ENCODE results near the gene UBL4B.
"Not testable (repeated sequence)": the region's sequence is repeated elsewhere in the genome, so short reads cannot be mapped to it uniquely, and the experiment has no call there.

The UBL4B gene

DNA sequence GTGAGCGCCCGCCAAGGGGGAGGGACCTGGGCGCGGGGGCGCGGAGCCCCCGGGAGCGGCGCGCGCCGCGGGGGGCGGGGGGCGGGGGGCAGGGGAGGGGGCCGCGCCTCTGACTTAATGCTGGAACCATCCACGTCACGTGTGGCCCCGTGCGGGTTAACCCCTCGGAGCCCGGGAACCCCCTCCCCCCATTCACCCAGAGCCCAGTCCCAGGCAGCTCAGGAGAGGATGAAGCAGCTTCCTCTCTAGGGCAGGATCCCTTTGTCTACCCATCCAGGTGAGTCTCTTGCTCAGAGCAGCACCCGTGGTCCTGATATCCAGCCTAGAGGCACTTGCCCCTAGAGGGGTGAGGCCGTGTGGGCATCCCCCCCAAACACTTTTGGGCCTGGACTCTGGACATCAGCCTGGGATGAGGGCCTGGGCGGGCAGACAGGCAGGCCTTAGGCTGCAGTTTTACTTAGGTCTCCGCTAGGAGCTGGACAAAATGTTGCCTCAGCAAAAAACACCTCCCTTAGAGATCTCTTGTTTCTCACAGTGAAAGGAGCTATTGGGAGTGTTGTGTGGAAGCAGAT, 41.5 kb upstream of the UBL4B start, which contains the start of gene ALX3:
TSS of gene ALX3 (minus strand) at position 2 of the 572 bp plus-strand sequence. CDS start 60 bp downstream, outside the sequence.
- TF ChIP-seq ARNT (IDR thresholded peaks at IDR 0.05) (no peak), FOXA1 (IDR thresholded peaks at IDR 0.05) (no peak), HDGF (IDR thresholded peaks at IDR 0.05; ENCODE audit: borderline replicate concordance) (no peak), TARDBP (IDR thresholded peaks at IDR 0.05) (no peak), L3MBTL2 (conservative IDR thresholded peaks at IDR 0.05) (no peak)
- no peak for DNase-seq (ENCODE audit: extremely low spot score)
- ChIA-PET POLR2A (interaction anchor here (1.1 kb wide), 1 partner anchor 9 kb away, joined by 5 read pairs; no protein-coding TSS in a partner anchor), CTCF (interaction anchor here (1.5 to 2.8 kb wide), 2 partner anchors 18 to 46 kb away, joined by 5 to 14 read pairs; no protein-coding TSS in a partner anchor)

DNA sequence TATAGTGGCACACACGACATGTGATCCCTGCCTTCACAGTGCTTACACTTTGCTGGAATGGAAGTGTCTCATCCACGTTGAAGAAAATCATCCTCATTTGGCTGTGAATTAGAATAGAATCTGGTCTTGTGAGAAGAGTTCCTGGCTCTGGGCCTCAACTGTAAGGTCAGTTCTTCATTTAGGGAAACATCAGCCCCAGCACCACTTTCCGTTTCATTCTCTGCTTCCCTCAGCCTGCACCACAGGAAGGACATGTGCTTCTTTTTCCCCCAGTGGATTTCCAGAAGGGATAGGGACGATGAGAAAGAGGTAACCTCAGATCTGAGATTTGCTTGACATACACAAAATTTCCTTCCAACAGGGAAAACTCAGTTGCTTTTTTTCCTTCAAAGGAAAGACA, 38.1 kb upstream of the UBL4B start:
- DNase-seq (ENCODE audit: extremely low spot score) = no peak
- TF ChIP-seq ZNF384 (IDR thresholded peaks at IDR 0.05) (no peak), BHLHE40 (IDR thresholded peaks at IDR 0.05; ENCODE audit: borderline replicate concordance) (no peak), HDGF (IDR thresholded peaks at IDR 0.05; ENCODE audit: borderline replicate concordance) (no peak), FOXM1 (IDR thresholded peaks at IDR 0.05; ENCODE audit: borderline replicate concordance) (no peak), FOXK2 (IDR thresholded peaks at IDR 0.05) (no peak), L3MBTL2 (conservative IDR thresholded peaks at IDR 0.05) (no peak), NFRKB (IDR thresholded peaks at IDR 0.05) (no peak), ELF4 (IDR thresholded peaks at IDR 0.05) (no peak)
- POLR2A ChIA-PET = no interaction called here
- CTCF ChIA-PET = interaction anchor here (0.6 to 1.8 kb wide), 3 partner anchors 14 to 50 kb away, joined by 3 to 4 read pairs (median 3); no protein-coding TSS in a partner anchor

DNA sequence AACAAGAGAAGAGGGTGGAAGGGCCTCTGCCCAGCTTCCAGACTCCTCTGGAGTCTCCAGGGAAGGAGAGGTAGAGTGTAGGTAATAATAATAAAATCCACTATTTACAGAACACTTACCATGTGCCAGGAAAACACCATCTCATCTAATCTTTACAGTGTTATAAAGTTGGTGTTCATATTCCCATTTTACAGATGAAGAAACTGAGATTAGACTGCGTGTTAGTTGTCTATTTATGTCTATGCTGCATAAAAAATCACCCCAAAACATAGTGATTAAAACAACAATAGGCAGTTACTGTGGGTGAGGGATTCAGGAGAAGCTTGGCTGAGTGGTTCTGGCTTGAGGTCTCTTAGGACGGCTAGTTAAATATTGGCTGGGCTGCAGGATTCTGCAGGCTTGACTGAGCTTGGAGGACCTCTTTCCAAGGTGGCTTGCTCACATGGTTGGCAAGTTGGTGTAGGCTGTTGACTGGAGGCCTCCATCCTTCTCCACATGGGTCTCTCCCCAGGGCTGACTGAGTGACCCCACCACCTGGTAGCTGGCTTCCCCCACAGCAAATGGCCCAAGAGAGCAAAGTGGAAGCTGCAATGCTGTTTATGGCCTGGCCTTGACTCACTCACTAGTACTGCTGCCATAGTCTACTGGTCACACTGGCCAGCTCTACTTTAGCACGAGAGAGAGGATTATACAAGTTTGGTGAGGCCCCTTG, 35.3 kb upstream of the UBL4B start:
- no peak for TF ChIP-seq NFRKB (IDR thresholded peaks at IDR 0.05)
- ChIA-PET POLR2A (no interaction called here), CTCF (interaction anchor here (0.7 to 1.8 kb wide), 3 partner anchors 11 to 150 kb away, joined by 3 to 9 read pairs (median 7); no protein-coding TSS in a partner anchor)
- DNase-seq (ENCODE audit: extremely low spot score) = no peak

DNA sequence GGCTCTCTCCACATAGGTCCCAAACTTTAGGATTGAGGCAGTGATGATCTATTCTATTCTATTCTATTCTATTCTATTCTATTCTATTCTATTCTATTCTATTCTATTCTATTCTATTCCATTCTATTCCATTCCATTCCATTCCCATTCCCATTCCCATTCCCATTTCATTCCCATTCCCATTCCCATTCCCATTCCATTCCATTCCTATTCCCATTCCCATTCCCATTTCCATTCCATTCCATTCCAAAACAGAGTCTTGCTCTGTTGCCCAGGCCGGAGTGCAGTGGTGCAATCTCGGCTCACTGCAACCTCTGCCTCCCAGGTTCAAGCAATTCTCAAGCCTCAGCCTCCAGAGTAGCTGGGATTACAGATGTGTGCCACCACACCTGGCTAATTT, 32.2 kb upstream of the UBL4B start:
- POLR2A ChIA-PET; CTCF ChIA-PET; DNase-seq (ENCODE audit: extremely low spot score): not testable (repeated sequence)

DNA sequence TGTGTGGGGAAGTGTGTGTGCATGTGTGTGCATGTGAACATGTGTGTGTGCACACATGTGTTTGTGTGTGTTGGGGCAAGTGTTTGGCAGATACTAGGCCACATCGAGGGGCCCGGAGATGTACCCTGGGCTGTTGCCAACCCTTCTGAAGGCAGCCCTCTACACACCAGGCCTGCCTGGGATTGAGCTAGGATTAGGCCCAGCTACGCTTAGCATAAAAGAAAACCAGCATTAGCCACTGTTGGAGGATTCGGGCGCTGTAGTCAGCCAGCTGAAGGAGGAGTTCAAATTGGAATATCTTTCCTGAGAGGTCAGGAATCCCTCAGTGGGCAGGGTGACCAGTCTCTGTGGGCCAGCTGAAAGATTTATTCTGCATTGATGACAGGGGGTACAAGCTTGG, 31.2 kb upstream of the UBL4B start:
- DNase-seq (ENCODE audit: extremely low spot score) = no peak
- ChIA-PET POLR2A (interaction anchor here (1.2 to 2.0 kb wide), 2 partner anchors 8 to 10 kb away, joined by 3 to 8 read pairs; no protein-coding TSS in a partner anchor), CTCF (interaction anchor here (1.2 to 1.8 kb wide), 2 partner anchors 22 to 25 kb away, joined by 3 to 5 read pairs; no protein-coding TSS in a partner anchor)
- TF ChIP-seq SUZ12 (IDR thresholded peaks at IDR 0.05) = no peak
- no peak for TF ChIP-seq CTBP1 (IDR thresholded peaks at IDR 0.05; ENCODE audit: borderline replicate concordance)
- TF ChIP-seq ARNT (IDR thresholded peaks at IDR 0.05) = no peak
- TF ChIP-seq, protein P1, sequence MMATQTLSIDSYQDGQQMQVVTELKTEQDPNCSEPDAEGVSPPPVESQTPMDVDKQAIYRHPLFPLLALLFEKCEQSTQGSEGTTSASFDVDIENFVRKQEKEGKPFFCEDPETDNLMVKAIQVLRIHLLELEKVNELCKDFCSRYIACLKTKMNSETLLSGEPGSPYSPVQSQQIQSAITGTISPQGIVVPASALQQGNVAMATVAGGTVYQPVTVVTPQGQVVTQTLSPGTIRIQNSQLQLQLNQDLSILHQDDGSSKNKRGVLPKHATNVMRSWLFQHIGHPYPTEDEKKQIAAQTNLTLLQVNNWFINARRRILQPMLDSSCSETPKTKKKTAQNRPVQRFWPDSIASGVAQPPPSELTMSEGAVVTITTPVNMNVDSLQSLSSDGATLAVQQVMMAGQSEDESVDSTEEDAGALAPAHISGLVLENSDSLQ (IDR thresholded peaks at IDR 0.05) = no peak
- TF ChIP-seq NFRKB (IDR thresholded peaks at IDR 0.05) = no peak
- no peak for TF ChIP-seq LEF1 (IDR thresholded peaks at IDR 0.05; ENCODE audit: borderline replicate concordance)
- no peak for TF ChIP-seq BHLHE40 (IDR thresholded peaks at IDR 0.05; ENCODE audit: borderline replicate concordance)
- TF ChIP-seq ELF4 (IDR thresholded peaks at IDR 0.05) = no peak
- no peak for TF ChIP-seq HDGF (IDR thresholded peaks at IDR 0.05; ENCODE audit: borderline replicate concordance)
- no peak for TF ChIP-seq FOXM1 (IDR thresholded peaks at IDR 0.05; ENCODE audit: borderline replicate concordance)
- TF ChIP-seq FOXA1 (IDR thresholded peaks at IDR 0.05) = no peak
- TF ChIP-seq SP1 (IDR thresholded peaks at IDR 0.05) = no peak

DNA sequence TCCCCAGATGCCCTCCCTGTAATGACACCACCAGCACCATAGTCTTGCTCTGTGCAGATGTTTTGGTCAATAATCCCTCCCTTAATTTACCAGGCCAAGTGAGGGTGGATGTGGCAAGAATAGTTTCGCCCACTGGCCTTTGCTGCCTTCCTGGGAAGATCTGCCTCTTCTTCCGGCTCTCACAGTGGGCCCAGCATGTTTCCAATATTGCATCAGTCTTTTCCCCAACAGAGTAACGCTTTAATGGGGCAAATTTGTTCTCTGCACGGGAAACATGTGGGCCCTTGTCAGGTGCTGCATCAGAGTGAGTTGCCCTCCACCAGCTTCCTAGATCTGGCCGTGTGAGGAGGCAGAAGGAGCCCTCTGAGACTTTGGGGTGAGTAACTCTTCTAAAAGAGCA, 29.8 kb upstream of the UBL4B start:
- no peak for TF ChIP-seq FOXA1 (IDR thresholded peaks at IDR 0.05)
- TF ChIP-seq ZNF384 (IDR thresholded peaks at IDR 0.05) = no peak
- no peak for TF ChIP-seq LEF1 (IDR thresholded peaks at IDR 0.05; ENCODE audit: borderline replicate concordance)
- TF ChIP-seq HDGF (IDR thresholded peaks at IDR 0.05; ENCODE audit: borderline replicate concordance) = no peak
- TF ChIP-seq L3MBTL2 (conservative IDR thresholded peaks at IDR 0.05) = no peak
- TF ChIP-seq FOXM1 (IDR thresholded peaks at IDR 0.05; ENCODE audit: borderline replicate concordance) = no peak
- TF ChIP-seq SUZ12 (IDR thresholded peaks at IDR 0.05) = no peak
- no peak for TF ChIP-seq SP1 (IDR thresholded peaks at IDR 0.05)
- ChIA-PET POLR2A (no interaction called here), CTCF (interaction anchor here (1.8 kb wide), 1 partner anchor 23 kb away, joined by 5 read pairs; no protein-coding TSS in a partner anchor)
- no peak for DNase-seq (ENCODE audit: extremely low spot score)

DNA sequence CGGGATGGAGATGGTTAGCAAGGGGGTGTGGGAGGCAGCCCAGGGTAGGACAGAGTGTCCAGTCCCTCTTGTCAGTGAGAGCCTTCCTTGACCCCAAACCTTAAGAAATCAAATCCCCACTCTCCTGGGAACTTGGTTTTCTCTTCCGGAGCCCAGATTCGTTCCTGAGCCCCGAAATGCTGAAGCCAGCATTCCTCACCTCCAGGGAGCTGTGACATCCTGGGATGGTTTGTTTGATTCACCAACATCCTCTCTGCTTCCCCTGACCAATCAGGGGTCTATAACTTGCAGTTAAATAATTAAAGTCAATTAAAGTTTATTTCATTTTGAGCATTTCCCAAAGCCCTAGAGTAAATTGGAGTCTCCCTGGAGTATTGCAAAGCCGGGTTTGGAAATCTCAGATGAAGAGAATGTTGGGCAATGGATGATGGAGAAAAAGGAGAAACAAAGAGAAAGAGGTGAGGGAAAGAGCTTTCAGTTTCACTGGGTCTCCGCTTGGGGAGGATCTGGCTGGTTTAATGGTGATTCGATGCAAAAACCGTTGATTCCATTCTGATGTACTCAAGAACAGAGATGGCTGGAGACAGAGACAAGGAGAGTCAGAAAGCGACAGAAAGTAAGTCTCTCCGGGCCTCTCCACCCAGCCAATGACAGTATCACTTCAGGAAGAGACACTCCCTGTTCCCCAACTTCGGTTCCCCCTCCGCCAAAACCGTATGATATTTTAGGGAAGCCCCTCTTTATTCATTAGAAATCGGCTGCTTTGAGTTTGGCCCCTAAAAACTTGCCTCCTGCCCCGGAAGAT, 29.0 kb upstream of the UBL4B start:
- TF ChIP-seq FOXM1 (IDR thresholded peaks at IDR 0.05; ENCODE audit: borderline replicate concordance) (no peak), ELF4 (IDR thresholded peaks at IDR 0.05) (no peak), FOXK2 (IDR thresholded peaks at IDR 0.05) (no peak), LEF1 (IDR thresholded peaks at IDR 0.05; ENCODE audit: borderline replicate concordance) (no peak), ARNT (IDR thresholded peaks at IDR 0.05) (no peak), ZNF384 (IDR thresholded peaks at IDR 0.05) (no peak), FOXA1 (IDR thresholded peaks at IDR 0.05) (no peak), HDGF (IDR thresholded peaks at IDR 0.05; ENCODE audit: borderline replicate concordance) (no peak), SP1 (IDR thresholded peaks at IDR 0.05) (no peak), L3MBTL2 (conservative IDR thresholded peaks at IDR 0.05) (no peak), SUZ12 (IDR thresholded peaks at IDR 0.05) (no peak), TARDBP (IDR thresholded peaks at IDR 0.05) (no peak), BHLHE40 (IDR thresholded peaks at IDR 0.05; ENCODE audit: borderline replicate concordance) (no peak), CTBP1 (IDR thresholded peaks at IDR 0.05; ENCODE audit: borderline replicate concordance) (no peak), NFRKB (IDR thresholded peaks at IDR 0.05) (no peak)
- TF ChIP-seq, protein P1 (IDR thresholded peaks at IDR 0.05) = no peak
- DNase-seq (ENCODE audit: extremely low spot score) = no peak
- ChIA-PET CTCF (no interaction called here), POLR2A (no interaction called here)
